Upper lobe of left lung (tissue), 6 donors: ENCODE results near the gene KSR2. TPM values are rescaled to one million over a fixed set of nuclear protein-coding genes. Genes with fewer than 3 reads are reported as not detected.

Source experiments
- ATAC-seq, 2 donors: fragments of 200-7000 bp; cut with Tn5 transposase; one replicate each; pipeline ENCODE4 v1.9.1; 2022; ENCODE audit warnings: mild to moderate bottlenecking in 2 of 2, moderate library complexity in 2 of 2; ENCODE audit not compliant: low FRiP score in 2 of 2
- DNase-seq, 2 donors: peaks; one replicate each; pipeline ENCODE4 v3.0.0-alpha.2; 2019 to 2020
- H3K27ac ChIP-seq, 4 donors: fragments of 200-600 bp; sonication (generic); one replicate each; pipeline ENCODE4 v1.5.1; 2016 to 2019
- H3K27me3 ChIP-seq, 4 donors: fragments of 200-600 bp; sonication (generic); one replicate each; pipeline ENCODE4 v1.5.1; 2017 to 2019
- H3K36me3 ChIP-seq, 4 donors: fragments of 200-600 bp; sonication (generic); one replicate each; pipeline ENCODE4 v1.5.1; 2016 to 2019
- H3K4me1 ChIP-seq, 4 donors: fragments of 200-600 bp; sonication (generic); one replicate each; pipeline ENCODE4 v1.5.1; 2018 to 2019
- H3K4me3 ChIP-seq, 4 donors: fragments of 200-600 bp; sonication (generic); one replicate each; pipeline ENCODE4 v1.5.1; 2017 to 2019; ENCODE audit warnings: mild to moderate bottlenecking in 2 of 4, moderate library complexity in 1 of 4
- H3K9me3 ChIP-seq, 4 donors: fragments of 200-600 bp; sonication (generic); one replicate each; pipeline ENCODE4 v1.5.1; 2018 to 2019
- EP300 ChIP-seq, 4 donors: sonication (generic); formaldehyde crosslinking; IDR thresholded peaks; one replicate each; pipeline ENCODE4 v1.5.1; 2017; ENCODE audit warnings: antibody characterized with exemption in 4 of 4, control low read depth in 2 of 4
- POLR2A ChIP-seq, 4 donors: fragments of 450-650 bp; IDR thresholded peaks; one replicate each; pipeline ENCODE4 v1.5.1; 2016 to 2017; ENCODE audit warnings: antibody characterized with exemption in 4 of 4, mild to moderate bottlenecking in 2 of 4
- POLR2AphosphoS5 ChIP-seq, 2 donors: sonication (generic); formaldehyde crosslinking; IDR thresholded peaks; one replicate each; pipeline ENCODE4 v1.5.1; 2017; ENCODE audit warnings: antibody characterized with exemption in 2 of 2
- WGBS, 2 donors: methylation state at CpG; one replicate each; pipeline ENCODE4 v1.1.5; 2017 to 2018; 5-methylcytosine and 5-hydroxymethylcytosine counted together
- total RNA-seq, 6 donors: library from RNA; depleted of rRNA in 4 of 6; stranded (reverse); fragments of >200 nt in 4 of 6; gene quantifications; one replicate each; pipeline versions ENCODE4 v1.1.0 to v1.2.1, GENCODE V29; 2016 to 2021
- TF ChIP-seq, protein P1 (sequence below), 6 experiments: fragments of 450-650 bp in 4 of 6; fragments of 200-600 bp in 2 of 6; sonication (generic) in 2 of 6; IDR thresholded peaks; one replicate each; pipeline ENCODE4 v1.5.1; 2016 to 2019; ENCODE audit warnings: antibody characterized with exemption in 6 of 6
- donor health status: DM: no; HTN: no; CAD: no; lungs with moderate emphysema.
- donor health status: DM: no; HTN: yes; CAD: no; lungs with severe emphysema.

Gene KSR2
- total RNA-seq, 6 donors from 2014 or later = 0.30 to 3.2 (median 0.85) TPM

DNA sequence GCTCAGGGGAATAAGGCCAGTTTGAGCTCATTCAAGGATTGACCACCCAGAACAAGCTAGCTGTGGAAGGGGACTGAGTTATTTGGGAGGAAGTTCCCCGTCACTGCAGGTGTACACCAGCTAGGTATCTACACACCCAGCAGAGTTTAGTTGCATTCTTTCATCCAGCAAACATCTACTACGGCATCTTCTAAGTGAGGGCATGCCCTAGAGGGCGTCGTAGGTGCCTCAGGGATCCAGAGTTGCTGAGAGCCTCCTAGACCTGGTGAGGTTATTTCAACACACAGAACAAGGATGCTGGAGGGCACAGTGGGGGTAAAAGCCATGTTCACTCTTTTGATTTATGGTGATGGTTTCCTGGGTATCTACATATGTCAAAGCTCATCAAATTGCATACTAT is 149.6 kb downstream of the KSR2 start:
- ATAC-seq = no peak
- WGBS, 2 donors = 69 to 73% methylated on average over 4 of the region's 4 CpGs
- Histone ChIP-seq H3K4me3 (no peak overlapping the region), H3K9me3 (no peaks in the 10 kb centered on the region), H3K36me3 (no peaks in the 10 kb centered on the region), H3K27ac (no peak overlapping the region), H3K4me1 (no peaks in the 10 kb centered on the region), H3K27me3 (no peaks in the 10 kb centered on the region)
- TF ChIP-seq POLR2AphosphoS5 (IDR thresholded peaks at IDR 0.05) = no peak
- no peak for TF ChIP-seq EP300 (IDR thresholded peaks at IDR 0.05)
- no peak for TF ChIP-seq POLR2A (IDR thresholded peaks at IDR 0.05)
- TF ChIP-seq, protein P1, sequence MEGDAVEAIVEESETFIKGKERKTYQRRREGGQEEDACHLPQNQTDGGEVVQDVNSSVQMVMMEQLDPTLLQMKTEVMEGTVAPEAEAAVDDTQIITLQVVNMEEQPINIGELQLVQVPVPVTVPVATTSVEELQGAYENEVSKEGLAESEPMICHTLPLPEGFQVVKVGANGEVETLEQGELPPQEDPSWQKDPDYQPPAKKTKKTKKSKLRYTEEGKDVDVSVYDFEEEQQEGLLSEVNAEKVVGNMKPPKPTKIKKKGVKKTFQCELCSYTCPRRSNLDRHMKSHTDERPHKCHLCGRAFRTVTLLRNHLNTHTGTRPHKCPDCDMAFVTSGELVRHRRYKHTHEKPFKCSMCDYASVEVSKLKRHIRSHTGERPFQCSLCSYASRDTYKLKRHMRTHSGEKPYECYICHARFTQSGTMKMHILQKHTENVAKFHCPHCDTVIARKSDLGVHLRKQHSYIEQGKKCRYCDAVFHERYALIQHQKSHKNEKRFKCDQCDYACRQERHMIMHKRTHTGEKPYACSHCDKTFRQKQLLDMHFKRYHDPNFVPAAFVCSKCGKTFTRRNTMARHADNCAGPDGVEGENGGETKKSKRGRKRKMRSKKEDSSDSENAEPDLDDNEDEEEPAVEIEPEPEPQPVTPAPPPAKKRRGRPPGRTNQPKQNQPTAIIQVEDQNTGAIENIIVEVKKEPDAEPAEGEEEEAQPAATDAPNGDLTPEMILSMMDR (IDR thresholded peaks at IDR 0.05) = no peak
- no peak for DNase-seq

DNA sequence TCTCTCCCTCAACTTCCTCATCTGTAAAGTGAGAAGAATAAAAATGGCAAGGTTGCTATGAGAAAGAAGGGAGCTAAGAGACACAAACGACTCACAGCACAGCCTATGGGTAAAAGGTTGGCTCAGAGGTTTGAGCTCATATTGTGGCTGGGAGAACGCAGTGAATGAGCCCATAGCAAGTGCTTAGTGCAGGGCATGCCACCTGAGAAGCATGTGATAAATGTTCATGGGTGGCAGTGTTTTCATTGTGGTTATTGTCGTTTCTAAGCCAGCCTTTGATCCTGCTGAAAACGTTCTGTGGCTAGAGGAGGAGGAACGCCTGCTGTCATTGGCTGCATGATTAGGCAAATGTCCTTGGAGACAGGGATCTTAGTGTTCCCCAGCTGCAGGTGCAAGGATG is 150.4 kb downstream of the KSR2 start:
- Histone ChIP-seq H3K27me3 (no peaks in the 10 kb centered on the region), H3K9me3 (no peaks in the 10 kb centered on the region), H3K36me3 (no peaks in the 10 kb centered on the region), H3K4me3 (no peak overlapping the region), H3K4me1 (no peaks in the 10 kb centered on the region), H3K27ac (no peak overlapping the region)
- DNase-seq (no peak), ATAC-seq (no peak)
- TF ChIP-seq EP300 (IDR thresholded peaks at IDR 0.05) = no peak
- TF ChIP-seq, protein P1 (IDR thresholded peaks at IDR 0.05) = no peak
- no peak for TF ChIP-seq POLR2A (IDR thresholded peaks at IDR 0.05)
- no peak for TF ChIP-seq POLR2AphosphoS5 (IDR thresholded peaks at IDR 0.05)
- WGBS, 2 donors = 39 to 40% methylated on average over 5 of the region's 5 CpGs

DNA sequence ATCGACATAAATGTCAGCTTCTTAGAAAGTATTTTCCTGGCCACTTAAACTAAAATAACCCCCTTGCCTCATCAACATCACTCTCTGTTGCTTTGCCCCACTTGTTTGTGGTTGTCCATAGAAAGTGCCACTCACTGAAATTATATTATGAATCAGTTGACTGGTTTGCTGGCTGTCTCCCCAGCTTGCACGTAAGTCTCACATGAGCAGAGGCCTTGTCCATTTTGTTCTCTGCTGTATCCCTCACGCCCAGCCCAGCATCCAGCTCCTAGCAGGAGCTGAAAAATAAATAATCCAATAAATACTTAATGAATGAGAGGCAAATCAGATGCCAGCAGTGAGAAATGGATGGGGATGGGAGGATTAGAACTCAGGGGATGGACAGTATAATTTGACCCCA is 159.3 kb downstream of the KSR2 start:
- H3K27ac ChIP-seq = no peak overlapping the region
- ATAC-seq = no peak
- H3K27me3 ChIP-seq = no peaks in the 10 kb centered on the region
- no peaks in the 10 kb centered on the region for H3K36me3 ChIP-seq
- DNase-seq = no peak
- TF ChIP-seq POLR2AphosphoS5 (IDR thresholded peaks at IDR 0.05) (no peak), POLR2A (IDR thresholded peaks at IDR 0.05) (no peak), EP300 (IDR thresholded peaks at IDR 0.05) (no peak)
- TF ChIP-seq, protein P1 (IDR thresholded peaks at IDR 0.05) = no peak
- H3K9me3 ChIP-seq = no peaks in the 10 kb centered on the region
- no peak overlapping the region for H3K4me3 ChIP-seq
- no peaks in the 10 kb centered on the region for H3K4me1 ChIP-seq
- 74 to 79% methylated on average over 3 of the region's 3 CpGs for WGBS, 2 donors

DNA sequence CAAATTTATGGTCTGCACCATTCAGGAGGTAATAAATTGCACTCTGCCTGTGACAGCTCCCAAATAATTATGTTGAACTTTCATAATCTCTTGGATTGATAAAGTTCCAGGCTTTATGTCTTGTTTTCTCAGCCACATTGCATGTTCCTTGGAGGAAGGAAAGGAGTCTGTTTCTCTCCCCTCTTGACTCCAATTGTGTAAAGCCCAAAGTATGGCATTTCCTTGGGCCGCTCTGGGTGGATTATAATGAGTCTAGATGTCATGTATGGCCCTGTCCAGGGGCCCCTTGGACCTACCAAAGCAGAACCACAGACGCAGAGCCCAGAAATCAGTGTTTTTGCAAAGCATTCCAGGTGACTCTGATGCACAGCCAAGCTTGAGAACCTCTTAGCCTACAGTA is 160.8 kb downstream of the KSR2 start:
- H3K27ac ChIP-seq = no peak overlapping the region
- H3K36me3 ChIP-seq = no peaks in the 10 kb centered on the region
- no peaks in the 10 kb centered on the region for H3K9me3 ChIP-seq
- TF ChIP-seq, protein P1 (IDR thresholded peaks at IDR 0.05) = no peak
- no peak for TF ChIP-seq POLR2AphosphoS5 (IDR thresholded peaks at IDR 0.05)
- no peak for TF ChIP-seq POLR2A (IDR thresholded peaks at IDR 0.05)
- TF ChIP-seq EP300 (IDR thresholded peaks at IDR 0.05) = no peak
- DNase-seq = no peak
- no peak overlapping the region for H3K4me3 ChIP-seq
- 62 to 68% methylated on average over 2 of the region's 2 CpGs for WGBS, 2 donors
- no peaks in the 10 kb centered on the region for H3K27me3 ChIP-seq
- no peaks in the 10 kb centered on the region for H3K4me1 ChIP-seq
- no peak for ATAC-seq

DNA sequence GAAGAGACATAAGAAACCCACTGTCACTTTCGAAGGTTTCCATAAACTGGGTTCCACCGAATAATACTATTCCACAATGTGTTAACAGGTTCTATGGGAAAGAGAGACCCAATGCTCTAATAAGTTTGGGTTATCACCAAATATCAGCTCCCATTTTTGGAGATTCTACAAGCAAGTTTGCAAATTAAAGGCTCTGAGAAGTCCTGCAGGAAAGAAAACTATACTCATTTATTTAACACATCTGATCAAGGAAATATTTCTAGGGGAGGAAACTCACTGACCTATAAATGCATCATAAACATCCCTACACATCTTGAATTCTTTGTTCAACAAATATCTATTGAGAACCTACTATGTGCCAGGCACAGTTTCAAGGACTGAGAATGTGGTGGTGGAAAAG is 161.4 kb downstream of the KSR2 start:
- no peak for DNase-seq
- WGBS, 2 donors = 94 to 97% methylated on average over 2 of the region's 2 CpGs

More for the DNA sequence above, 161.4 kb downstream of the KSR2 start:
- Histone ChIP-seq H3K27me3 (no peaks in the 10 kb centered on the region), H3K36me3 (no peaks in the 10 kb centered on the region), H3K9me3 (no peaks in the 10 kb centered on the region), H3K4me3 (no peak overlapping the region), H3K4me1 (no peaks in the 10 kb centered on the region), H3K27ac (no peak overlapping the region)
- ATAC-seq = no peak
- no peak for TF ChIP-seq POLR2A (IDR thresholded peaks at IDR 0.05)
- no peak for TF ChIP-seq POLR2AphosphoS5 (IDR thresholded peaks at IDR 0.05)
- no peak for TF ChIP-seq EP300 (IDR thresholded peaks at IDR 0.05)
- TF ChIP-seq, protein P1 (IDR thresholded peaks at IDR 0.05) = no peak
